Activated naive CD4-positive, alpha-beta T cell treated with anti-CD3 and anti-CD28 coated beads for 36 hours (primary cell): ENCODE results near the gene MRTO4. TPM values are rescaled to one million over a fixed set of nuclear protein-coding genes. Genes with fewer than 3 reads are reported as not detected.

Source experiments
- CTCF ChIA-PET: fragments of 350-600 bp; sonication (Branson Sonifier 250); formaldehyde crosslinking; loops from one replicate; lab custom pipeline; 2021; ENCODE audit warnings: antibody characterized with exemption; lab: Charles Lee
- DNase-seq: peaks from one replicate; pipeline ENCODE4 v3.0.0-alpha.2; 2020
- H3K27ac Mint-ChIP-seq: one replicate; pipeline ENCODE4 v1.8.0; 2021; ENCODE audit warnings: mild to moderate bottlenecking, mixed read lengths
- H3K27me3 Mint-ChIP-seq: one replicate; pipeline ENCODE4 v1.8.0; 2021; ENCODE audit warnings: low read depth, mixed read lengths
- H3K36me3 Mint-ChIP-seq: one replicate; pipeline ENCODE4 v1.8.0; 2021; ENCODE audit warnings: low read depth, mixed read lengths
- H3K4me1 Mint-ChIP-seq: one replicate; pipeline ENCODE4 v1.8.0; 2021; ENCODE audit warnings: low read depth, mixed read lengths
- H3K4me3 Mint-ChIP-seq: one replicate; pipeline ENCODE4 v1.8.0; 2021; ENCODE audit warnings: mild to moderate bottlenecking, moderate library complexity, mixed read lengths
- H3K9me3 Mint-ChIP-seq: one replicate; pipeline ENCODE4 v1.8.0; 2021; ENCODE audit warnings: mixed read lengths
- intact Hi-C: fragments of 100-400 bp; cut with micrococcal nuclease; formaldehyde crosslinking; loops from one replicate; pipeline ENCODE4 v1.15.1; 2023
- total RNA-seq, 2 experiments: library from RNA; stranded (reverse); gene quantifications; one replicate each; pipeline ENCODE4 v1.2.3, GENCODE V29; 2021

MRTO4 gene
- total RNA-seq, 2 experiments from 2014 or later, result 53.2 to 54.3 TPM

DNA sequence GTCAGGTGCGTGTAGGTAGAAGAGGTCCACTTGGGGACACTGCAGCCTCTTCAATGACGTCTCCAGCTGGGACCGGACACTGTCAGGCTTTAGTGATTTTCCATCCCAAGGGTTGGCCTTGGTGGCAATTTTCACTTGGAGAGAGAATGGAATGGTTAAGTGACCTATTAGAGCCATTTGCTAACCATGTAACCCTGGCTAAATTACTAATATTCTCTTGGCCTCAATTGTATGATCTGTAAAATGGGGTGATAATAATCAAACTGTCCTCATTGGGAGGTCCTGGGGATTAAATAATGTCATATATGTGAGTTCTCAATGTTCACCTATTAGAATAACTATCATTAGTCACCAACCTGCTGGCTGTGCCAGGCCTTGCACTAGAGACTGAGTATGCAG is 56.9 kb downstream of the MRTO4 start:
- no peaks in the 10 kb centered on the region for H3K27me3 Mint-ChIP-seq
- intact Hi-C loops, result no loop called here
- H3K9me3 Mint-ChIP-seq, result no peaks in the 10 kb centered on the region
- peaks cover 15% of the 10 kb centered on the region for H3K36me3 Mint-ChIP-seq
- peaks cover 17% of the 10 kb centered on the region for H3K4me1 Mint-ChIP-seq
- no peak for DNase-seq
- H3K27ac Mint-ChIP-seq, result no peak overlapping the region
- CTCF ChIA-PET, result no interaction called here
- H3K4me3 Mint-ChIP-seq, result no peak overlapping the region

- intact Hi-C loops, result no loop called here
- H3K36me3 Mint-ChIP-seq, result peaks cover 12% of the 10 kb centered on the region
- no peaks in the 10 kb centered on the region for H3K9me3 Mint-ChIP-seq
- CTCF ChIA-PET, result interaction anchor here (0.6 kb wide), 1 partner anchor 37 kb away, joined by 3 read pairs; no protein-coding TSS in a partner anchor
- no peak overlapping the region for H3K27ac Mint-ChIP-seq
- no peaks in the 10 kb centered on the region for H3K27me3 Mint-ChIP-seq
- H3K4me1 Mint-ChIP-seq, result peaks cover 17% of the 10 kb centered on the region
- no peak overlapping the region for H3K4me3 Mint-ChIP-seq
- no peak for DNase-seq
Measured at GRCh38 chr1:19309123-19309813, 57.7 kb downstream of the MRTO4 start.

Other genes with a start within 250 kb of the MRTO4 start
- gene UBR4, start 41.5 kb upstream of the MRTO4 start, total RNA-seq, result 100 to 1,000 TPM; 165 to 169 TPM
- 10 to 100 TPM; 40.2 to 43.2 TPM for gene EMC1, start 281 bp upstream of the MRTO4 start, total RNA-seq
- gene AKR7A3, start 37.0 kb downstream of the MRTO4 start, total RNA-seq, result under 1 TPM; 0.19 to 0.22 TPM
- 10 to 100 TPM; 36.6 to 38.8 TPM for gene AKR7A2, start 60.3 kb downstream of the MRTO4 start, total RNA-seq
- gene SLC66A1, start 60.5 kb downstream of the MRTO4 start, total RNA-seq, result 1 to 10 TPM; 2.6 to 2.7 TPM
- 100 to 1,000 TPM; 362 to 381 TPM for gene CAPZB, start 233.7 kb downstream of the MRTO4 start, total RNA-seq